CD4-positive, alpha-beta T cell treated with Interleukin-21 for 1 hour (primary cell): ENCODE results near the gene JUN.
A peak's percentile ranks its signal among the peaks of the same experiment; 100 is the strongest.

ENCODE experiments used
- DNase-seq: peaks from one replicate; pipeline ENCODE4 v3.0.0-alpha.2; 2020

JUN gene

GRCh38 chr1:58782178-58783089 lies 1.4 kb downstream of the JUN start:
- peak; percentile 62 for DNase-seq

- peak; percentile 67 for DNase-seq
These were observed 2.2 kb downstream of the JUN start for GRCh38 chr1:58781541-58782177.

- peak; percentile 88 for DNase-seq
These were observed 2.9 kb downstream of the JUN start for GRCh38 chr1:58780836-58781452.

- no peak for DNase-seq
These were observed 3.4 kb downstream of the JUN start for GRCh38 chr1:58780411-58780810.

- peak; percentile 78 for DNase-seq
These were observed 4.0 kb downstream of the JUN start for GRCh38 chr1:58779801-58780382.

GRCh38 chr1:58779059-58779754 lies 4.6 kb downstream of the JUN start:
- DNase-seq, result peak; percentile 35

- DNase-seq, result peak; percentile 22
These were observed 5.4 kb downstream of the JUN start for GRCh38 chr1:58778385-58779000.

- DNase-seq, result no peak
These were observed 9.8 kb downstream of the JUN start for GRCh38 chr1:58774027-58774426.

- DNase-seq, result no peak
These were observed 10.4 kb downstream of the JUN start for GRCh38 chr1:58773406-58773840.

- no peak for DNase-seq
These were observed 14.0 kb downstream of the JUN start for GRCh38 chr1:58769809-58770320.

GRCh38 chr1:58768971-58769808 lies 14.7 kb downstream of the JUN start:
- DNase-seq, result peak; percentile 26

- DNase-seq, result no peak
These were observed 15.6 kb downstream of the JUN start for GRCh38 chr1:58768191-58768731.

- no peak for DNase-seq
These were observed 16.7 kb downstream of the JUN start for GRCh38 chr1:58767143-58767542.

GRCh38 chr1:58765441-58765840 lies 18.4 kb downstream of the JUN start:
- no peak for DNase-seq

GRCh38 chr1:58765006-58765405 lies 18.8 kb downstream of the JUN start:
- DNase-seq, result no peak

GRCh38 chr1:58764294-58764978 lies 19.4 kb downstream of the JUN start:
- no peak for DNase-seq

- no peak for DNase-seq
These were observed 20.6 kb downstream of the JUN start for GRCh38 chr1:58763214-58763613.

GRCh38 chr1:58762806-58763205 lies 21.0 kb downstream of the JUN start:
- no peak for DNase-seq

- peak; percentile 47 for DNase-seq
These were observed 28.4 kb downstream of the JUN start for GRCh38 chr1:58755468-58755872.
